IMR-90 (cell line): ENCODE data around the gene MAN2A2.

Source experiments
- BHLHE40 ChIP-seq: fragments of 150-350 bp; IDR thresholded peaks from 2 replicates; pipeline ENCODE4 v1.6.1; 2016; ENCODE audit warnings: mild to moderate bottlenecking, low read depth, low read length
- CEBPB ChIP-seq: IDR thresholded peaks from 2 replicates; pipeline ENCODE4 v1.6.1; 2012; ENCODE audit warnings: low read depth, low read length, improper control_type of control experiment
- CHD1 ChIP-seq: IDR thresholded peaks from 2 replicates; pipeline ENCODE4 v1.6.1; 2012; ENCODE audit warnings: low read depth, low read length, improper control_type of control experiment
- FOS ChIP-seq: fragments of 150-350 bp; IDR thresholded peaks from 2 replicates; pipeline ENCODE4 v1.6.1; 2016; ENCODE audit warnings: low read depth, low read length
- MXI1 ChIP-seq: IDR thresholded peaks from 2 replicates; pipeline ENCODE4 v1.6.1; 2012; ENCODE audit warnings: low read depth, mild to moderate bottlenecking, low read length, moderate library complexity, borderline replicate concordance
- POLR2A ChIP-seq: IDR thresholded peaks from 2 replicates; pipeline ENCODE4 v1.6.1; 2012; ENCODE audit warnings: mild to moderate bottlenecking, low read depth, low read length
- RAD21 ChIP-seq: IDR thresholded peaks from 2 replicates; pipeline ENCODE4 v1.6.1; 2012; ENCODE audit warnings: low read length, improper control_type of control experiment
- RCOR1 ChIP-seq: IDR thresholded peaks from 2 replicates; pipeline ENCODE4 v1.6.1; 2012; ENCODE audit warnings: mild to moderate bottlenecking, low read length, improper control_type of control experiment; ENCODE audit not compliant: insufficient replicate concordance
- RFX5 ChIP-seq: IDR thresholded peaks from 2 replicates; pipeline ENCODE4 v1.8.0; 2012; ENCODE audit warnings: low read depth, mild to moderate bottlenecking, low read length, moderate library complexity
- SMC3 ChIP-seq: fragments of 150-350 bp; IDR thresholded peaks from 2 replicates; pipeline ENCODE4 v1.6.1; 2016; ENCODE audit warnings: low read depth, mild to moderate bottlenecking, antibody characterized with exemption, low read length, moderate library complexity
- TF ChIP-seq, protein P1 (sequence below): conservative IDR thresholded peaks from 2 replicates; pipeline ENCODE4 v1.5.1; 2012; ENCODE audit warnings: mild to moderate bottlenecking, low read depth, low read length, improper control_type of control experiment
- TF ChIP-seq, protein P2 (sequence below): fragments of 150-350 bp; IDR thresholded peaks from 2 replicates; pipeline ENCODE4 v1.6.1; 2016; ENCODE audit warnings: low read depth, mild to moderate bottlenecking, low read length, moderate library complexity, borderline replicate concordance

DNA sequence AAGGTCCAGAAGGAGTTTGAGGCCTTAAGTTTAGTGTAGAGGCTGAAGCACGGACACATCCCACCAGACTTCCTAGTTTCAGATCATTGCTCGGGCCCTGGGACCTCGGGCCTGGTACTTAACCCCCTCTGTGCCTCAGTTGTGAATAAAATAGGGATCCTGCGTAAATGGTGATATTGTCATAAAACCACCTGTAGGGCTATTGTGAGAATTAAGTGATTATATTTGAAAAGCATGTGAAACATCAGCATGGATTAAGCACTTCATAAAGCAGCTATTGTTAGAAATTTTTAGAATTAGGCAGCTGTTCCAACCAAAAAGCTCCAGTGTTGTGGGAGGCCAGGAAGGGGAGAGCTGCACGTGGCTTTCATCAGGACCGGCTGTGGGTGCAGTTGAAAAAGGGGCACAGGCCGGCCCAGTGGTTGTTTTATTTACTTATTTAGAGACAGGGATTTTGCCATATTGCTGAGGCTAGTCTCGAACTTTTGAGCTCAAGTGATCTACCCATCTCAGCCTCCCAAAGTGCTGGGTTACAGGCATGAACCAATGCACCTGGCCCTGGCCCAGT lies 56.0 kb downstream of the MAN2A2 start:
- TF ChIP-seq, protein P1, sequence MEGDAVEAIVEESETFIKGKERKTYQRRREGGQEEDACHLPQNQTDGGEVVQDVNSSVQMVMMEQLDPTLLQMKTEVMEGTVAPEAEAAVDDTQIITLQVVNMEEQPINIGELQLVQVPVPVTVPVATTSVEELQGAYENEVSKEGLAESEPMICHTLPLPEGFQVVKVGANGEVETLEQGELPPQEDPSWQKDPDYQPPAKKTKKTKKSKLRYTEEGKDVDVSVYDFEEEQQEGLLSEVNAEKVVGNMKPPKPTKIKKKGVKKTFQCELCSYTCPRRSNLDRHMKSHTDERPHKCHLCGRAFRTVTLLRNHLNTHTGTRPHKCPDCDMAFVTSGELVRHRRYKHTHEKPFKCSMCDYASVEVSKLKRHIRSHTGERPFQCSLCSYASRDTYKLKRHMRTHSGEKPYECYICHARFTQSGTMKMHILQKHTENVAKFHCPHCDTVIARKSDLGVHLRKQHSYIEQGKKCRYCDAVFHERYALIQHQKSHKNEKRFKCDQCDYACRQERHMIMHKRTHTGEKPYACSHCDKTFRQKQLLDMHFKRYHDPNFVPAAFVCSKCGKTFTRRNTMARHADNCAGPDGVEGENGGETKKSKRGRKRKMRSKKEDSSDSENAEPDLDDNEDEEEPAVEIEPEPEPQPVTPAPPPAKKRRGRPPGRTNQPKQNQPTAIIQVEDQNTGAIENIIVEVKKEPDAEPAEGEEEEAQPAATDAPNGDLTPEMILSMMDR: no peak
- no peak for TF ChIP-seq POLR2A
- TF ChIP-seq, protein P2, sequence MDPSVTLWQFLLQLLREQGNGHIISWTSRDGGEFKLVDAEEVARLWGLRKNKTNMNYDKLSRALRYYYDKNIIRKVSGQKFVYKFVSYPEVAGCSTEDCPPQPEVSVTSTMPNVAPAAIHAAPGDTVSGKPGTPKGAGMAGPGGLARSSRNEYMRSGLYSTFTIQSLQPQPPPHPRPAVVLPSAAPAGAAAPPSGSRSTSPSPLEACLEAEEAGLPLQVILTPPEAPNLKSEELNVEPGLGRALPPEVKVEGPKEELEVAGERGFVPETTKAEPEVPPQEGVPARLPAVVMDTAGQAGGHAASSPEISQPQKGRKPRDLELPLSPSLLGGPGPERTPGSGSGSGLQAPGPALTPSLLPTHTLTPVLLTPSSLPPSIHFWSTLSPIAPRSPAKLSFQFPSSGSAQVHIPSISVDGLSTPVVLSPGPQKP: no peak
- TF ChIP-seq FOS: no peak
- no peak for TF ChIP-seq BHLHE40
- no peak for TF ChIP-seq RCOR1
- TF ChIP-seq SMC3: no peak
- no peak for TF ChIP-seq RFX5
- TF ChIP-seq RAD21: no peak
- no peak for TF ChIP-seq MXI1
- TF ChIP-seq CEBPB: no peak
- TF ChIP-seq CHD1: no peak
